Hepatocyte (in vitro differentiated cells): Measurements from ENCODE around the gene TMEM218. TPM values are rescaled to one million over a fixed set of nuclear protein-coding genes. Genes with fewer than 3 reads are reported as not detected.
A peak's percentile ranks its signal among the peaks of the same experiment; 100 is the strongest.

Source experiments
- DNase-seq: peaks from one replicate; pipeline ENCODE4 v3.0.0-alpha.2; 2016; ENCODE audit warnings: low spot score
- H2AFZ ChIP-seq: fragments of 200-600 bp; sonication (generic); 2 replicates; pipeline ENCODE4 v1.6.0; 2016; ENCODE audit warnings: antibody characterized with exemption, mild to moderate bottlenecking
- H3K27ac ChIP-seq: fragments of 200-600 bp; sonication (generic); 2 replicates; pipeline ENCODE4 v1.5.1; 2016; ENCODE audit warnings: mild to moderate bottlenecking
- H3K27me3 ChIP-seq: fragments of 200-600 bp; sonication (generic); 2 replicates; pipeline ENCODE4 v1.6.1; 2016
- H3K36me3 ChIP-seq: fragments of 200-600 bp; sonication (generic); replicated peaks from 2 replicates; pipeline ENCODE4 v1.5.1; 2016; ENCODE audit warnings: low read depth; ENCODE audit not compliant: insufficient read depth
- H3K4me1 ChIP-seq: fragments of 200-600 bp; sonication (generic); 2 replicates; pipeline ENCODE4 v1.5.1; 2016; ENCODE audit warnings: mild to moderate bottlenecking, moderate library complexity; ENCODE audit not compliant: insufficient read depth
- H3K4me2 ChIP-seq: fragments of 200-600 bp; sonication (generic); 2 replicates; pipeline ENCODE4 v1.6.0; 2016
- H3K4me3 ChIP-seq: fragments of 200-600 bp; sonication (generic); 2 replicates; pipeline ENCODE4 v1.5.1; 2016; ENCODE audit warnings: mild to moderate bottlenecking
- H3K79me2 ChIP-seq: fragments of 200-600 bp; sonication (generic); 2 replicates; pipeline ENCODE4 v1.6.0; 2017; ENCODE audit warnings: mild to moderate bottlenecking
- H3K9me2 ChIP-seq: fragments of 200-600 bp; sonication (generic); replicated peaks from 2 replicates; pipeline ENCODE4 v1.6.0; 2017; ENCODE audit warnings: mild to moderate bottlenecking; ENCODE audit not compliant: insufficient read depth
- H3K9me3 ChIP-seq: fragments of 200-600 bp; sonication (generic); 2 replicates; pipeline ENCODE4 v1.5.1; 2016; ENCODE audit warnings: low read depth, mild to moderate bottlenecking
- H4K20me1 ChIP-seq: fragments of 200-600 bp; sonication (generic); 2 replicates; pipeline ENCODE4 v1.6.0; 2016; ENCODE audit warnings: mild to moderate bottlenecking; ENCODE audit not compliant: insufficient read depth, poor library complexity, severe bottlenecking
- EZH2 ChIP-seq: fragments of 200-600 bp; sonication (generic); IDR thresholded peaks from 2 replicates; pipeline ENCODE4 v1.6.1; 2016; ENCODE audit warnings: antibody characterized with exemption, mild to moderate bottlenecking, borderline replicate concordance
- EZH2phosphoT487 ChIP-seq: fragments of 200-600 bp; sonication (generic); IDR thresholded peaks from one replicate; pipeline ENCODE4 v1.6.1; 2018; ENCODE audit warnings: antibody characterized with exemption, mild to moderate bottlenecking, low read depth, moderate library complexity; ENCODE audit not compliant: unreplicated experiment, severe bottlenecking
- WGBS: methylation state at CpG from one replicate; pipeline ENCODE4 v1.1.6; 2016; ENCODE audit warnings: low lambda C conversion rate; ENCODE audit errors: missing lambda C conversion rate; 5-methylcytosine and 5-hydroxymethylcytosine counted together
- polyA plus RNA-seq: library from polyadenylated mRNA; unstranded; fragments of >200 nt; fragmentation: Nextera tagmentation; extraction: Ambion mirVana; gene quantifications from 2 replicates; pipeline ENCODE4 v1.2.1, GENCODE V29; 2016
- total RNA-seq: library from RNA; depleted of rRNA; stranded (reverse); fragments of >200 nt; gene quantifications from 2 replicates; pipeline ENCODE4 v1.2.3, GENCODE V29; 2014
- TF ChIP-seq, protein P1 (sequence below): fragments of 200-600 bp; sonication (generic); IDR thresholded peaks from 2 replicates; pipeline ENCODE4 v1.5.1; 2016; ENCODE audit warnings: antibody characterized with exemption, mild to moderate bottlenecking; ENCODE audit not compliant: poor library complexity

TMEM218 gene
- total and polyA plus RNA-seq, 2 experiments from 2014 or later: 20.6 to 20.7 TPM

DNA sequence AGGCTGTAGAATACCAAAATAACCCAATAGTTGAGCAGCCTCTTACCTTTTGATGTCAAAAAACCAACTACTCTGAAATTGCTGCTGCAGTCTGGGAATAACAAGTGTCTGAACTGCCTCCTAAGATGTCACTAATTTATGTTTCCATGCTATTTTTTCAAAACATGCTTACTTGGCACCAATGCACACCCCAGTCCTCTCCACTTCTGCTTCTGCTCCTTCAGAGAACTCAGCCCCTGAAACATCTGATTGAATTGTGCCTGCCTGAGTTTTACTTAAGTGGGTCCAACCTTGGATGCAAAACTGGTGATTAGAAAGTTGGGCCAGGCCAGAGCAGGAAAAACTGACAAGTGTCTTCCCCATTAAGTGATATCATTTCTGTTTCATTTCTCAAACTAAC is 24.6 kb upstream of the TMEM218 start:
- no peak for DNase-seq
- Histone ChIP-seq H3K9me3 (no peaks in the 10 kb centered on the region), H3K36me3 (no peaks in the 10 kb centered on the region), H3K9me2 (no peaks in the 10 kb centered on the region), H2AFZ (no peak overlapping the region), H3K27ac (no peak overlapping the region), H3K4me1 (peaks cover 7% of the 10 kb centered on the region), H4K20me1 (no peaks in the 10 kb centered on the region), H3K4me3 (no peak overlapping the region), H3K4me2 (no peak overlapping the region), H3K27me3 (no peaks in the 10 kb centered on the region), H3K79me2 (no peaks in the 10 kb centered on the region)
- TF ChIP-seq, protein P1, sequence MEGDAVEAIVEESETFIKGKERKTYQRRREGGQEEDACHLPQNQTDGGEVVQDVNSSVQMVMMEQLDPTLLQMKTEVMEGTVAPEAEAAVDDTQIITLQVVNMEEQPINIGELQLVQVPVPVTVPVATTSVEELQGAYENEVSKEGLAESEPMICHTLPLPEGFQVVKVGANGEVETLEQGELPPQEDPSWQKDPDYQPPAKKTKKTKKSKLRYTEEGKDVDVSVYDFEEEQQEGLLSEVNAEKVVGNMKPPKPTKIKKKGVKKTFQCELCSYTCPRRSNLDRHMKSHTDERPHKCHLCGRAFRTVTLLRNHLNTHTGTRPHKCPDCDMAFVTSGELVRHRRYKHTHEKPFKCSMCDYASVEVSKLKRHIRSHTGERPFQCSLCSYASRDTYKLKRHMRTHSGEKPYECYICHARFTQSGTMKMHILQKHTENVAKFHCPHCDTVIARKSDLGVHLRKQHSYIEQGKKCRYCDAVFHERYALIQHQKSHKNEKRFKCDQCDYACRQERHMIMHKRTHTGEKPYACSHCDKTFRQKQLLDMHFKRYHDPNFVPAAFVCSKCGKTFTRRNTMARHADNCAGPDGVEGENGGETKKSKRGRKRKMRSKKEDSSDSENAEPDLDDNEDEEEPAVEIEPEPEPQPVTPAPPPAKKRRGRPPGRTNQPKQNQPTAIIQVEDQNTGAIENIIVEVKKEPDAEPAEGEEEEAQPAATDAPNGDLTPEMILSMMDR: no peak

DNA sequence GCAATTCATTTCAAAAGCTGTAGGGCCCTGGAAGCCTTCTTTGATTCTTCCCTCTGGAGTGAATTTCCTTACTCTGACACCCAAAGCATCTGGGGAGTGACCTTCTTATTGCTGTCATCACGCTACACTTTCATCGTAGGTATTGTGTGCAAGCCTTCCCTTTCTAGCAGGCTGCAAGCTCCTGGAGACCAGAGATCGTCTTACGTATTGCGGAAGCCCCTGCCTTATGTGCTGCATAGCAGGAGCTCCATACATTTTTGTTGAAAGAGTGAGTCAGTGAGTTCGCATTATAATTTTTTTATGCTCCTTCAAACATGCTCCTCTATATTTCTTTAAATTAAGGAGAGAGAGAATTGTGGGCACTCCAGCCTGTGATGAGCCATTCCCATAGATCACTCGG is 21.2 kb upstream of the TMEM218 start:
- TF ChIP-seq, protein P1: no peak
- TF ChIP-seq EZH2 (no peak), EZH2phosphoT487 (no peak)
- 78% methylated on average over 7 of the region's 7 CpGs for WGBS
- no peaks in the 10 kb centered on the region for H3K79me2 ChIP-seq
- H3K4me1 ChIP-seq: peaks cover 2% of the 10 kb centered on the region
- no peaks in the 10 kb centered on the region for H3K36me3 ChIP-seq
- no peak overlapping the region for H3K4me3 ChIP-seq
- H2AFZ ChIP-seq: no peak overlapping the region
- no peak for DNase-seq
- no peaks in the 10 kb centered on the region for H4K20me1 ChIP-seq
- no peak overlapping the region for H3K4me2 ChIP-seq
- no peaks in the 10 kb centered on the region for H3K9me3 ChIP-seq
- no peak overlapping the region for H3K27ac ChIP-seq
- no peaks in the 10 kb centered on the region for H3K9me2 ChIP-seq
- peaks cover 4% of the 10 kb centered on the region for H3K27me3 ChIP-seq

DNA sequence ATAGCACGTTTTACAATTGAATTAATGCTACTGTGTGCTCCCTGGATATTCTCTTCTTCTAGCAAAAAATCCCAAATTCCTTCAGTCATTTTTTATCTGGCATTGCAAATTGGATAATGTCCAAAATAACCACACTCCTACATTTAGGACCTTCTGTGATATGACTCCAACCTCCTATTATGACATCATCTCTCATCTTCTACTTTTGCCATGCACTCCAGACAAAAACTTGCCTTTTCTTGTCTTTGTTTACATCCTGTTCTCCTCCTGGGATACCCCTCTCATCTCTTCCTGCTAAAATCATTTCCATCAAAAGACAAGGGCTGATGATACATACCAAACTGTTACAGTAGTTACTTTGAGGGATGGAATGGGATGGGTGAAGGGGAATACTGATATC is 20.6 kb upstream of the TMEM218 start:
- Histone ChIP-seq H3K36me3 (no peaks in the 10 kb centered on the region), H3K4me3 (no peak overlapping the region), H3K4me1 (peaks cover 2% of the 10 kb centered on the region), H4K20me1 (no peaks in the 10 kb centered on the region), H2AFZ (no peak overlapping the region), H3K27ac (no peak overlapping the region), H3K79me2 (no peaks in the 10 kb centered on the region), H3K27me3 (peaks cover 4% of the 10 kb centered on the region), H3K9me2 (no peaks in the 10 kb centered on the region), H3K9me3 (no peaks in the 10 kb centered on the region), H3K4me2 (no peak overlapping the region)
- 89% methylated on average over 1 of the region's 1 CpG for WGBS
- no peak for DNase-seq
- TF ChIP-seq EZH2: no peak
- TF ChIP-seq, protein P1: no peak
- no peak for TF ChIP-seq EZH2phosphoT487

DNA sequence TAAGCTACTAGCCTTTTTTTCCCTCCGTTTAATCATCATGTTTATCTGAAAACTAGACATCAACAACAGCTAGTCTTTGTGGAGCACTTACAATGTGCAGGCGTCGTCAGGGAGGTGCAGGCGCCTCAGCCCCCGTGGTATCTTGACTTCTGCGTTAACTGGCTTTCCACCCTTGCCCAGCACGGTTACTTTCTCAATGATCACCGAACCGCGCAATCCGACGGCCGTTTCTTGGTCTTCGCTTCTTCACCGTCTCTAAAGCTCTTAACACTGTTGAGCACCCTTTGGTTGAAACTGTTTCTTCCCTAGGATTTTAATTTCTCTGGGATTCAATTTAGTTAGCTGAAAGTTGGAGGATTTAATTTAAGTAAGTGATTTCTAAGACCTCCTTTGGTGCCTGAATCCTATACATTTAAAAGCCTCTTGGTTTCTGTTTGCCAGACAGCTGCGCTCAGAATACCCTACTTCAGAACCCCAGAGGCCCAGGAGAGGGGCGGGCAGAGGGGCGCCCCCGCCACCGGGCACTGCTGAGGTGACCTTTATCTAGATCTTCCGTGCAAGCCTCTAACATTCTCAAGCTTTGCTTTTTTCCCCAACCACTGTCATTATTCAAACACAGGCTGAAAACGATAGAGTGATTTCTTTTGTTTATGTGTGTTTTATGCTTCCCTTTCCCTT is 18.0 kb upstream of the TMEM218 start:
- H3K9me3 ChIP-seq: no peaks in the 10 kb centered on the region

More for the DNA sequence above, 18.0 kb upstream of the TMEM218 start:
- H3K79me2 ChIP-seq: no peaks in the 10 kb centered on the region
- H3K36me3 ChIP-seq: no peaks in the 10 kb centered on the region
- H2AFZ ChIP-seq: peak overlapping the region; percentile 58
- no peak overlapping the region for H3K4me2 ChIP-seq
- TF ChIP-seq, protein P1: no peak
- TF ChIP-seq EZH2 (no peak), EZH2phosphoT487 (no peak)
- H3K27ac ChIP-seq: peak overlapping the region; percentile 29
- H3K4me3 ChIP-seq: no peak overlapping the region
- no peaks in the 10 kb centered on the region for H3K9me2 ChIP-seq
- H3K27me3 ChIP-seq: peaks cover 10% of the 10 kb centered on the region
- no peak for DNase-seq
- H4K20me1 ChIP-seq: no peaks in the 10 kb centered on the region
- 80% methylated on average over 22 of the region's 22 CpGs for WGBS
- H3K4me1 ChIP-seq: peaks cover 2% of the 10 kb centered on the region
